K562 (cell line): ENCODE data around the gene ADM5. TPM values are rescaled to one million over a fixed set of nuclear protein-coding genes. Genes with fewer than 3 reads are reported as not detected.

Source experiments
- ARID2 ChIP-seq: fragments of 450-650 bp; IDR thresholded peaks from 2 replicates; pipeline ENCODE4 v1.6.1; 2017; ENCODE audit warnings: antibody characterized with exemption, mild to moderate bottlenecking
- FOXJ2 ChIP-seq: fragments of 200-800 bp; sonication (Bioruptor generic); IDR thresholded peaks from 2 replicates; pipeline ENCODE4 v1.6.1; 2016; ENCODE audit warnings: missing genetic modification characterization, missing compliant biosample characterization
- HDAC8 ChIP-seq: fragments of 450-650 bp; IDR thresholded peaks from 2 replicates; pipeline ENCODE4 v1.6.1; 2016; ENCODE audit warnings: mild to moderate bottlenecking, missing genetic modification characterization, moderate library complexity, missing compliant biosample characterization
- HLTF ChIP-seq: fragments of 450-650 bp; IDR thresholded peaks from 2 replicates; pipeline ENCODE4 v1.6.1; 2016
- NCOR1 ChIP-seq: fragments of 450-650 bp; IDR thresholded peaks from 2 replicates; pipeline ENCODE4 v1.6.1; 2016; ENCODE audit warnings: mild to moderate bottlenecking, moderate library complexity
- PRDM10 ChIP-seq: fragments of 450-650 bp; IDR thresholded peaks from 2 replicates; pipeline ENCODE4 v1.6.1; 2018; ENCODE audit not compliant: partially characterized antibody
- SREBF2 ChIP-seq: sonication (generic); formaldehyde crosslinking; IDR thresholded peaks from 2 replicates; pipeline ENCODE4 v1.4.0; 2020; ENCODE audit warnings: mild to moderate bottlenecking, missing genetic modification reagents
- TBL1XR1 ChIP-seq, 2 experiments: IDR thresholded peaks; 2 replicates each; pipeline ENCODE4 v1.6.1; 2012; ENCODE audit warnings: improper control_type of control experiment in 2 of 2, low read length in 2 of 2, mild to moderate bottlenecking in 1 of 2
- YBX1 ChIP-seq: fragments of 450-650 bp; IDR thresholded peaks from 2 replicates; pipeline ENCODE4 v1.7.1; 2016; ENCODE audit warnings: mild to moderate bottlenecking
- ZBTB43 ChIP-seq: sonication (generic); formaldehyde crosslinking; IDR thresholded peaks from 2 replicates; pipeline ENCODE4 v1.8.0; 2023; ENCODE audit warnings: mild to moderate bottlenecking, missing genetic modification reagents
- ZNF217 ChIP-seq: sonication (generic); formaldehyde crosslinking; IDR thresholded peaks from 2 replicates; pipeline ENCODE4 v1.8.0; 2022; ENCODE audit warnings: mild to moderate bottlenecking, missing genetic modification reagents
- ZNF592 ChIP-seq: fragments of 450-650 bp; IDR thresholded peaks from 2 replicates; pipeline ENCODE4 v1.6.1; 2017; ENCODE audit warnings: antibody characterized with exemption, mild to moderate bottlenecking
- ZNF696 ChIP-seq: fragments of 250-450 bp; sonication (Bioruptor Pico); conservative IDR thresholded peaks from 2 replicates; pipeline ENCODE4 v1.4.0; 2020; ENCODE audit warnings: mild to moderate bottlenecking, moderate library complexity
- polyA plus RNA-seq, 8 experiments: library from polyadenylated mRNA; depleted of rRNA in 4 of 8; stranded (reverse) in 5 of 8; unstranded in 3 of 8; fragments of >200 nt; fragmentation: Nextera tagmentation in 2 of 8; fragmentation: Illumina TruSeq in 1 of 8; extraction: Ambion mirVana in 2 of 8; extraction: Trizol in 1 of 8; gene quantifications; 2 replicates each; pipeline versions ENCODE4 v1.2.1 to v1.2.3, GENCODE V29; 2011 to 2014; ENCODE audit warnings: inconsistent platforms in 1 of 8, missing spikeins in 1 of 8
- total RNA-seq, 7 experiments: library from RNA; depleted of rRNA in 6 of 7; stranded (reverse); fragments of >200 nt in 6 of 7; fragmentation: Illumina TruSeq in 2 of 7; extraction: Trizol in 2 of 7; gene quantifications; 2 replicates each; pipeline versions ENCODE4 v1.2.1 to v1.2.3, GENCODE V29; 2011 to 2021; ENCODE audit warnings: low replicate concordance in 1 of 7
- TF ChIP-seq, protein P1 (sequence below): fragments of 250-450 bp; sonication (Bioruptor Pico); IDR thresholded peaks from 2 replicates; pipeline ENCODE4 v1.8.0; 2022; ENCODE audit warnings: moderate library complexity, mild to moderate bottlenecking, inconsistent platforms
- TF ChIP-seq, protein P2 (sequence below): fragments of 200-800 bp; sonication (Bioruptor generic); IDR thresholded peaks from 2 replicates; pipeline ENCODE4 v1.6.1; 2017; ENCODE audit warnings: missing genetic modification characterization, missing compliant biosample characterization

The ADM5 gene
- total and polyA plus RNA-seq, 9 of the 15 experiments (the other 6 are each of a cell fraction or from before 2014, with no cell fraction given) = 0.13 to 8.4 (median 2.0) TPM; not detected in 1

DNA sequence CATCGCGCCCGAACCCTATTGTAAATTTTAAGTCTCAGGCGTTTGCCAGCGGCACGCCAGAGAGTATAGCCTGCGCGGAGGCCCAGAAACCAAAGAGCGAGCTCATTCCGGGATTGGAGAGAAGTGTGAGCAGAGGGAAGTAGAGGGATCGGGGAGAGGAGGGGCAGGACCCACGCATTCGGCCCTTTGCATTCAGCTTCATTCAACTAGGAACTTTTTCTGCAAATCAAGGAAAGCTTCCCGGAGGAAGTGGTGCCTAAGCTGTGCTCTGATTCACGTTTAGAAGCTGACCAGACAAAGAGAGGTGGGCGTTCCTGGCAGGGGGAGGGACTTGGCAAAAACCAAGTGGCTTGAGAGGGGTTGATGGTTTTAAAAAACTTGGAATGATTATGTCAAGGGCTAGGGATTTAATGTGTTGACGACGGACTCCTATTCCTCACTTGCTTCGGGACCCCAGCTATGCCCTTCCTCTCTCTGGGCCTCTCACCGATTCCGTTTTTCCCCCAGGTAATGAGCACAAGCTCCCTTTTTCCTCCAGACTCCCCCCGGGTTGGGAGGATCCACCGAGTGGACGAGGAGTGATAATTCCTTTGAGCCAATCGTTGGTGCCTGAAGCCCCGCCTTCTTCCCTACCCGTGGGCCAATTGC lies 13.1 kb upstream of the ADM5 start (continued):
- TF ChIP-seq ZNF592 = no peak
- no peak for TF ChIP-seq HLTF
- TF ChIP-seq, protein P1, sequence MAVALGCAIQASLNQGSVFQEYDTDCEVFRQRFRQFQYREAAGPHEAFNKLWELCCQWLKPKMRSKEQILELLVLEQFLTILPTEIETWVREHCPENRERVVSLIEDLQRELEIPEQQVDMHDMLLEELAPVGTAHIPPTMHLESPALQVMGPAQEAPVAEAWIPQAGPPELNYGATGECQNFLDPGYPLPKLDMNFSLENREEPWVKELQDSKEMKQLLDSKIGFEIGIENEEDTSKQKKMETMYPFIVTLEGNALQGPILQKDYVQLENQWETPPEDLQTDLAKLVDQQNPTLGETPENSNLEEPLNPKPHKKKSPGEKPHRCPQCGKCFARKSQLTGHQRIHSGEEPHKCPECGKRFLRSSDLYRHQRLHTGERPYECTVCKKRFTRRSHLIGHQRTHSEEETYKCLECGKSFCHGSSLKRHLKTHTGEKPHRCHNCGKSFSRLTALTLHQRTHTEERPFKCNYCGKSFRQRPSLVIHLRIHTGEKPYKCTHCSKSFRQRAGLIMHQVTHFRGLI (CRISPR knock-in tag) = no peak
- peak; percentile 100 for TF ChIP-seq PRDM10
- TF ChIP-seq FOXJ2 (tag) = no peak; the same call in 1 of the 2 replicates
- TF ChIP-seq ZNF696 = no peak
- no peak for TF ChIP-seq ARID2
- TF ChIP-seq HDAC8 (tag) = no peak
- TF ChIP-seq ZBTB43 (CRISPR knock-in tag) = no peak
- TF ChIP-seq ZNF217 = no peak
- no peak for TF ChIP-seq NCOR1
- no peak for TF ChIP-seq SREBF2 (CRISPR knock-in tag)
- TF ChIP-seq, protein P2, sequence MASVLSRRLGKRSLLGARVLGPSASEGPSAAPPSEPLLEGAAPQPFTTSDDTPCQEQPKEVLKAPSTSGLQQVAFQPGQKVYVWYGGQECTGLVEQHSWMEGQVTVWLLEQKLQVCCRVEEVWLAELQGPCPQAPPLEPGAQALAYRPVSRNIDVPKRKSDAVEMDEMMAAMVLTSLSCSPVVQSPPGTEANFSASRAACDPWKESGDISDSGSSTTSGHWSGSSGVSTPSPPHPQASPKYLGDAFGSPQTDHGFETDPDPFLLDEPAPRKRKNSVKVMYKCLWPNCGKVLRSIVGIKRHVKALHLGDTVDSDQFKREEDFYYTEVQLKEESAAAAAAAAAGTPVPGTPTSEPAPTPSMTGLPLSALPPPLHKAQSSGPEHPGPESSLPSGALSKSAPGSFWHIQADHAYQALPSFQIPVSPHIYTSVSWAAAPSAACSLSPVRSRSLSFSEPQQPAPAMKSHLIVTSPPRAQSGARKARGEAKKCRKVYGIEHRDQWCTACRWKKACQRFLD (CRISPR knock-in tag) = no peak
- TF ChIP-seq YBX1 = no peak
- no peak for TF ChIP-seq TBL1XR1 (IDR thresholded peaks at IDR 0.05; ENCODE audit: low read length in 2 of 2)
